Measurements from ENCODE around the gene MECR.

The MECR gene

GRCh38 chr1:29255134-29255666 is 24.5 kb upstream of the MECR start:
- no peak for FAIRE-seq

GRCh38 chr1:29254346-29254745 is 23.6 kb upstream of the MECR start:
- FAIRE-seq = no peak
- DNase-seq (ENCODE audit: low spot score) = no peak

More at GRCh38 chr1:29255134-29255666, 24.5 kb upstream of the MECR start:
- no peak for DNase-seq (ENCODE audit: low spot score)

GRCh38 chr1:29253180-29253579 is 22.4 kb upstream of the MECR start:
- FAIRE-seq (no peak), DNase-seq (ENCODE audit: low spot score) (no peak)

- DNase-seq (ENCODE audit: low spot score) (no peak), FAIRE-seq (no peak)
Measured at GRCh38 chr1:29251164-29252124, 20.7 kb upstream of the MECR start.

- FAIRE-seq = no peak
- DNase-seq (ENCODE audit: low spot score) = no peak
Measured at GRCh38 chr1:29249951-29250581, 19.3 kb upstream of the MECR start.

GRCh38 chr1:29249170-29249691 is 18.5 kb upstream of the MECR start:
- DNase-seq (ENCODE audit: low spot score) (no peak), FAIRE-seq (no peak)

- no peak for DNase-seq (ENCODE audit: low spot score)
- FAIRE-seq = no peak
Measured at GRCh38 chr1:29248409-29248808, 17.7 kb upstream of the MECR start.

GRCh38 chr1:29247571-29248273 is 17.0 kb upstream of the MECR start:
- no peak for DNase-seq (ENCODE audit: low spot score)
- no peak for FAIRE-seq

GRCh38 chr1:29247044-29247443 is 16.3 kb upstream of the MECR start:
- no peak for DNase-seq (ENCODE audit: low spot score)
- no peak for FAIRE-seq

- no peak for FAIRE-seq
Measured at GRCh38 chr1:29245876-29246275, 15.1 kb upstream of the MECR start.

GRCh38 chr1:29245261-29245660 is 14.5 kb upstream of the MECR start:
- FAIRE-seq = no peak
- no peak for DNase-seq (ENCODE audit: low spot score)

More at GRCh38 chr1:29245876-29246275, 15.1 kb upstream of the MECR start:
- DNase-seq (ENCODE audit: low spot score) = no peak

- FAIRE-seq (no peak), DNase-seq (ENCODE audit: low spot score) (peak; percentile 21)
Measured at GRCh38 chr1:29243871-29244200, 13.1 kb upstream of the MECR start.

- peak; percentile 20 for DNase-seq (ENCODE audit: low spot score)
- no peak for FAIRE-seq
Measured at GRCh38 chr1:29243023-29243870, 12.5 kb upstream of the MECR start.

GRCh38 chr1:29240986-29241385 is 10.3 kb upstream of the MECR start:
- FAIRE-seq = no peak

GRCh38 chr1:29240400-29240837 is 9.7 kb upstream of the MECR start:
- DNase-seq (ENCODE audit: low spot score) (no peak), FAIRE-seq (no peak)

More at GRCh38 chr1:29240986-29241385, 10.3 kb upstream of the MECR start:
- no peak for DNase-seq (ENCODE audit: low spot score)

GRCh38 chr1:29239142-29239541 is 8.4 kb upstream of the MECR start:
- DNase-seq (ENCODE audit: low spot score) (no peak), FAIRE-seq (no peak)

- DNase-seq (ENCODE audit: low spot score) (no peak), FAIRE-seq (no peak)
Measured at GRCh38 chr1:29238620-29239002, 7.9 kb upstream of the MECR start.

- DNase-seq (ENCODE audit: low spot score) (no peak), FAIRE-seq (no peak)
Measured at GRCh38 chr1:29237852-29238619, 7.3 kb upstream of the MECR start.

GRCh38 chr1:29237129-29237821 is 6.5 kb upstream of the MECR start:
- FAIRE-seq = no peak
- DNase-seq (ENCODE audit: low spot score) = no peak

All from RCC 7860 (cell line).